DND-41 (cell line): ENCODE results near the gene INHBC.

Experiments
- EZH2 ChIP-seq: IDR thresholded peaks from 3 replicates; pipeline ENCODE4 v1.6.1; 2012; ENCODE audit warnings: borderline replicate concordance, low read depth, mild to moderate bottlenecking, moderate library complexity, low read length, inconsistent platforms; ENCODE audit not compliant: severe bottlenecking
- TF ChIP-seq, protein P1 (sequence below): IDR thresholded peaks from 2 replicates; pipeline ENCODE4 v1.5.1; 2012; ENCODE audit warnings: borderline replicate concordance, low read length, moderate library complexity, mild to moderate bottlenecking; ENCODE audit not compliant: poor library complexity, severe bottlenecking; ENCODE audit errors: extremely low read depth

- TF ChIP-seq, protein P1, sequence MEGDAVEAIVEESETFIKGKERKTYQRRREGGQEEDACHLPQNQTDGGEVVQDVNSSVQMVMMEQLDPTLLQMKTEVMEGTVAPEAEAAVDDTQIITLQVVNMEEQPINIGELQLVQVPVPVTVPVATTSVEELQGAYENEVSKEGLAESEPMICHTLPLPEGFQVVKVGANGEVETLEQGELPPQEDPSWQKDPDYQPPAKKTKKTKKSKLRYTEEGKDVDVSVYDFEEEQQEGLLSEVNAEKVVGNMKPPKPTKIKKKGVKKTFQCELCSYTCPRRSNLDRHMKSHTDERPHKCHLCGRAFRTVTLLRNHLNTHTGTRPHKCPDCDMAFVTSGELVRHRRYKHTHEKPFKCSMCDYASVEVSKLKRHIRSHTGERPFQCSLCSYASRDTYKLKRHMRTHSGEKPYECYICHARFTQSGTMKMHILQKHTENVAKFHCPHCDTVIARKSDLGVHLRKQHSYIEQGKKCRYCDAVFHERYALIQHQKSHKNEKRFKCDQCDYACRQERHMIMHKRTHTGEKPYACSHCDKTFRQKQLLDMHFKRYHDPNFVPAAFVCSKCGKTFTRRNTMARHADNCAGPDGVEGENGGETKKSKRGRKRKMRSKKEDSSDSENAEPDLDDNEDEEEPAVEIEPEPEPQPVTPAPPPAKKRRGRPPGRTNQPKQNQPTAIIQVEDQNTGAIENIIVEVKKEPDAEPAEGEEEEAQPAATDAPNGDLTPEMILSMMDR: no peak
- no peak for TF ChIP-seq EZH2
These were observed 39.3 kb downstream of the INHBC start for GRCh38 chr12:57473886-57474285.
